Ishikawa (cell line): ENCODE results near the gene MTIF3.

Experiments used
- CEBPB ChIP-seq: IDR thresholded peaks from 2 replicates; pipeline ENCODE4 v1.6.1; 2012
- CREB1 ChIP-seq: IDR thresholded peaks from 2 replicates; pipeline ENCODE4 v1.6.1; 2012; ENCODE audit warnings: low read depth
- EGR1 ChIP-seq: IDR thresholded peaks from 2 replicates; pipeline ENCODE4 v1.6.1; 2012
- EP300 ChIP-seq: IDR thresholded peaks from 2 replicates; pipeline ENCODE4 v1.6.1; 2012; ENCODE audit warnings: borderline replicate concordance
- FOXM1 ChIP-seq: IDR thresholded peaks from 2 replicates; pipeline ENCODE4 v1.6.1; 2012; ENCODE audit warnings: low read depth, borderline replicate concordance
- NFIC ChIP-seq: IDR thresholded peaks from 2 replicates; pipeline ENCODE4 v1.6.1; 2012
- RAD21 ChIP-seq: IDR thresholded peaks from 2 replicates; pipeline ENCODE4 v1.6.1; 2012; ENCODE audit warnings: low read depth
- TAF1 ChIP-seq: IDR thresholded peaks from 2 replicates; pipeline ENCODE4 v1.6.1; 2012; ENCODE audit warnings: low read depth, mild to moderate bottlenecking
- TCF12 ChIP-seq: IDR thresholded peaks from 2 replicates; pipeline ENCODE4 v1.6.1; 2012; ENCODE audit warnings: low read depth
- TEAD4 ChIP-seq: IDR thresholded peaks from 2 replicates; pipeline ENCODE4 v1.6.1; 2012
- YY1 ChIP-seq: IDR thresholded peaks from 2 replicates; pipeline ENCODE4 v1.6.1; 2012; ENCODE audit warnings: low read depth
- ZBTB7A ChIP-seq: IDR thresholded peaks from 2 replicates; pipeline ENCODE4 v1.6.1; 2012; ENCODE audit warnings: low read depth
- TF ChIP-seq, protein P1 (sequence below): IDR thresholded peaks from 2 replicates; pipeline ENCODE4 v1.6.1; 2012
- TF ChIP-seq, protein P2 (sequence below): IDR thresholded peaks from 2 replicates; pipeline ENCODE4 v1.6.1; 2012
- TF ChIP-seq, protein P3 (sequence below): IDR thresholded peaks from 2 replicates; pipeline ENCODE4 v1.6.1; 2012; ENCODE audit warnings: low read depth, mild to moderate bottlenecking

Gene MTIF3

DNA sequence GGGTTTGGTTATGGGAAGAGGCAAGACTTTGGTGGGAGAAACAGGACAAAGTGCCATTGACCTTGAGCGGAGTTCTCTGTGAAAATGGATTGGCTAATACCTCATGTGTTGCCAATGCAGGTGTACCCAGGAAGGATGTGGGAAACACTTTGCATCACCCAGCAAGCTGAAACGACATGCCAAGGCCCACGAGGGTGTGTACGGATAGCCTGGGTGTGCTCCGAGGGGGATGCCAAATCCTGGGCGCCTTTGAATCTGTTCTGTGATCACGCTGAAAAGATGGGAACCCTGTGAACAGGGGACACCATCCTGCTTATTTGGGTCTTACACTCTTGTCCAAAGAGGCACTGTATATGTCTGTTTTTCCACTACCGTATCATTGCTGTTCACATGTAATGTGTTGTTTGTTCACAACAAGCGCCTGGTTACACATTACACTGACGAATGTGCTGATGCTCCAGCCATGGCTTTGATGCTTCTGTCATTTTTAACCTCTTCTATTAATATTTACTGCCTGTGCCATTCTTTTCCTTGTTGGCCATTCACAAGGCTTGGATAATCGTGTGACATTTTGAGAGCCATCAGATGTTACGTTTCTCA lies 17.7 kb downstream of the MTIF3 start:
- TF ChIP-seq, protein P1, sequence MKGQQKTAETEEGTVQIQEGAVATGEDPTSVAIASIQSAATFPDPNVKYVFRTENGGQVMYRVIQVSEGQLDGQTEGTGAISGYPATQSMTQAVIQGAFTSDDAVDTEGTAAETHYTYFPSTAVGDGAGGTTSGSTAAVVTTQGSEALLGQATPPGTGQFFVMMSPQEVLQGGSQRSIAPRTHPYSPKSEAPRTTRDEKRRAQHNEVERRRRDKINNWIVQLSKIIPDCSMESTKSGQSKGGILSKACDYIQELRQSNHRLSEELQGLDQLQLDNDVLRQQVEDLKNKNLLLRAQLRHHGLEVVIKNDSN = no peak
- TF ChIP-seq RAD21 = no peak
- no peak for TF ChIP-seq CEBPB
- TF ChIP-seq, protein P2, sequence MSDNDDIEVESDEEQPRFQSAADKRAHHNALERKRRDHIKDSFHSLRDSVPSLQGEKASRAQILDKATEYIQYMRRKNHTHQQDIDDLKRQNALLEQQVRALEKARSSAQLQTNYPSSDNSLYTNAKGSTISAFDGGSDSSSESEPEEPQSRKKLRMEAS = no peak
- TF ChIP-seq TEAD4 = no peak
- TF ChIP-seq TAF1 = no peak
- no peak for TF ChIP-seq YY1
- TF ChIP-seq EP300 = no peak
- TF ChIP-seq, protein P3, sequence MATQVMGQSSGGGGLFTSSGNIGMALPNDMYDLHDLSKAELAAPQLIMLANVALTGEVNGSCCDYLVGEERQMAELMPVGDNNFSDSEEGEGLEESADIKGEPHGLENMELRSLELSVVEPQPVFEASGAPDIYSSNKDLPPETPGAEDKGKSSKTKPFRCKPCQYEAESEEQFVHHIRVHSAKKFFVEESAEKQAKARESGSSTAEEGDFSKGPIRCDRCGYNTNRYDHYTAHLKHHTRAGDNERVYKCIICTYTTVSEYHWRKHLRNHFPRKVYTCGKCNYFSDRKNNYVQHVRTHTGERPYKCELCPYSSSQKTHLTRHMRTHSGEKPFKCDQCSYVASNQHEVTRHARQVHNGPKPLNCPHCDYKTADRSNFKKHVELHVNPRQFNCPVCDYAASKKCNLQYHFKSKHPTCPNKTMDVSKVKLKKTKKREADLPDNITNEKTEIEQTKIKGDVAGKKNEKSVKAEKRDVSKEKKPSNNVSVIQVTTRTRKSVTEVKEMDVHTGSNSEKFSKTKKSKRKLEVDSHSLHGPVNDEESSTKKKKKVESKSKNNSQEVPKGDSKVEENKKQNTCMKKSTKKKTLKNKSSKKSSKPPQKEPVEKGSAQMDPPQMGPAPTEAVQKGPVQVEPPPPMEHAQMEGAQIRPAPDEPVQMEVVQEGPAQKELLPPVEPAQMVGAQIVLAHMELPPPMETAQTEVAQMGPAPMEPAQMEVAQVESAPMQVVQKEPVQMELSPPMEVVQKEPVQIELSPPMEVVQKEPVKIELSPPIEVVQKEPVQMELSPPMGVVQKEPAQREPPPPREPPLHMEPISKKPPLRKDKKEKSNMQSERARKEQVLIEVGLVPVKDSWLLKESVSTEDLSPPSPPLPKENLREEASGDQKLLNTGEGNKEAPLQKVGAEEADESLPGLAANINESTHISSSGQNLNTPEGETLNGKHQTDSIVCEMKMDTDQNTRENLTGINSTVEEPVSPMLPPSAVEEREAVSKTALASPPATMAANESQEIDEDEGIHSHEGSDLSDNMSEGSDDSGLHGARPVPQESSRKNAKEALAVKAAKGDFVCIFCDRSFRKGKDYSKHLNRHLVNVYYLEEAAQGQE = no peak
- TF ChIP-seq ZBTB7A = no peak
- TF ChIP-seq EGR1 = no peak
- TF ChIP-seq TCF12 = no peak
- no peak for TF ChIP-seq CREB1
- no peak for TF ChIP-seq NFIC
- no peak for TF ChIP-seq FOXM1

DNA sequence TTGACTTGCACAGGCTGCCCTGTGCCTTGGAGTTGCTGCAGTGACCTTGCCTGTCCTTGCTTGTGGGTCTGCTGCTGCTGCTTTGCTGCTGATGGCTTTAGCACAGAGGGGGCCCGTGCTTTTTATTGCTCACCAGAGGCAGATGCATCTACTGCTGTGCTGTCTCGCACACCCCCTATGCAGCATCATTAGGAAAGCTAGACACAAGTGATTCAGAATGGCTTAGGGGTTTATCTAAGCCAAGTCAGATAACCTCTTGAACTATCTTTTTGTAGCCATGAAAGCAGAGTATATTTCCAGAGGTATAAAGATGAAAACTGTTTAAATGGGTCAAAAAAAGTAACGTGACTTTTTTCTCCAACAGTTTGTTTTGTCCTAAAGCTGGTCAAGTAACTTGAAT lies 18.2 kb downstream of the MTIF3 start:
- TF ChIP-seq NFIC (no peak), TAF1 (no peak), TEAD4 (no peak), CEBPB (no peak), CREB1 (no peak), TCF12 (no peak), FOXM1 (no peak), EGR1 (no peak), RAD21 (no peak), YY1 (no peak), ZBTB7A (no peak), EP300 (no peak)
- TF ChIP-seq, protein P3 = no peak
- TF ChIP-seq, protein P1 = no peak
- TF ChIP-seq, protein P2 = no peak

GRCh38 chr13:27428160-27428559 lies 22.2 kb downstream of the MTIF3 start:
- TF ChIP-seq TAF1 = no peak
- TF ChIP-seq CEBPB = no peak
- no peak for TF ChIP-seq EGR1
- TF ChIP-seq, protein P1 = no peak

GRCh38 chr13:27427641-27428040 lies 22.7 kb downstream of the MTIF3 start:
- TF ChIP-seq FOXM1 = no peak
- no peak for TF ChIP-seq TAF1
- no peak for TF ChIP-seq RAD21
- no peak for TF ChIP-seq TCF12
- TF ChIP-seq, protein P1 = no peak
- TF ChIP-seq CREB1 = no peak
- TF ChIP-seq, protein P2 = no peak

DNA sequence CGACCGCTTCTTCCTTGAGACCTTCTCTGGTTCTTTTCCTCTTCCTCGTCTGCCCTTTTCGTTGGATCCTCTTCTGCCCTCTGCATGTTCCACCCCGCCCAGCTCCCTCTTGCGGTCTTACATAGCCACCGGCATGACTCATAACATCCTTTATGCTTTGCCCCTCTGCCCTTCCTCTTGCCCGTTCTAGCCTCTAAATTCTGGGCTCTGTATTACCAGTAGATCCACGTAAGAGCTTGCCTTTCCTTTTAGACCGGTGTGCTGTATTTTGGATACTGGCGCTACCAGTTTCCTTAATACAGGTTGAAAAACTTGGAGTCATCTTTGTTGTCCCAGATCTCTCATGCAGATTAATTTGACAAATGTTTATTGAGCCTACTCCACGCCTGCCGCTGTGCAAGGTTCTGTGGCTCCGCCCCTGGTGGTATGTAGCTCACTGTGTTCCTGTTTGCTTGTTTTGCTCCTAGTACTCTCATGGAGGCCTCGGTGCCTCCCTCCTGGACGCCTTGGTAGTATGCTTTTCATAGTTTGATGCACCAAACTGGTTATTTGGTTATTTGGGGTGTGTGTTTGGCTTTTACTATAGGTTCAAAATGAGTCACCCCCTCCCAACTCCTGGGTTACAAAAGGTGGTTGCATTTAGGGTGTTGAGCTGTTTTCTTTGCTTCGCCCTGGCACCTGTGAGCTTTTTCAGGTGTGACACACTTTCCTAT lies 24.3 kb downstream of the MTIF3 start:
- TF ChIP-seq TEAD4 (no peak), CEBPB (no peak), EP300 (no peak), TCF12 (no peak), RAD21 (no peak), ZBTB7A (no peak), FOXM1 (no peak), TAF1 (no peak), EGR1 (no peak), NFIC (no peak), YY1 (no peak), CREB1 (no peak)
- TF ChIP-seq, protein P2 = no peak
- TF ChIP-seq, protein P1 = no peak
- TF ChIP-seq, protein P3 = no peak
